ENCODE results near the gene KCNG1.

DNA sequence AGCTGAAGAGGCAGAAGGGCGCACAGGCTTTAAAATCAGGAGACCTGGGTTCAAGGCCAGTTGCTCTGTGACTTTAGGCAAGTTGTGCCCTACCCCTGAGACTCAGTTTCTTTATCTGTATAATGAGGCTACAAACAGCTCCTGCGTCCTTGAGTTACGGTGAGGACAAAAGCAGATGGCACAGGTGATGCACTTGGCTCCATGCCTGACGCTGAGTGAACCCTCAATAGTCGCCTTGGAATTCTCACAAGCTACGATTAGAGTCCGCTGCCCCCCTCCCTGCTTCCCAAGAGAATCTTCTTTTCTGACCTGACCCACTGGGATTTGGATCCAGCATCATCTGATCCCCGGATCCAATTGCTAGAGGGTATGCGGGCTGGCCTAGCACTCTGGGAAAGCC, 6.4 kb downstream of the KCNG1 start:
- TF ChIP-seq CTCF (IDR thresholded peaks at IDR 0.05) (no peak), EZH2 (IDR thresholded peaks at IDR 0.05; ENCODE audit: borderline replicate concordance, insufficient read depth, low read depth, low read length, poor library complexity, severe bottlenecking) (no peak)
